GM12878 (cell line): ENCODE data around the gene GGN. TPM values are rescaled to one million over a fixed set of nuclear protein-coding genes. Genes with fewer than 3 reads are reported as not detected.

Experiments used
- ASH2L ChIP-seq: fragments of 300-600, 200-600 bp; sonication (generic); IDR thresholded peaks from 2 replicates; pipeline ENCODE4 v1.6.1; 2017; ENCODE audit warnings: low read depth, mild to moderate bottlenecking, borderline replicate concordance
- ATF7 ChIP-seq: fragments of 450-650 bp; IDR thresholded peaks from 2 replicates; pipeline ENCODE4 v1.6.1; 2016; ENCODE audit warnings: low read depth, mild to moderate bottlenecking
- CBX3 ChIP-seq: fragments of 200-600 bp; sonication (generic); IDR thresholded peaks from 2 replicates; pipeline ENCODE4 v1.6.1; 2016; ENCODE audit warnings: low read depth, borderline replicate concordance
- CHD2 ChIP-seq: IDR thresholded peaks from 2 replicates; pipeline ENCODE4 v1.6.1; 2011; ENCODE audit warnings: low read depth, low read length, improper control_type of control experiment, borderline replicate concordance
- EZH2 ChIP-seq: IDR thresholded peaks from 2 replicates; pipeline ENCODE4 v1.6.1; 2012; ENCODE audit warnings: low read depth, mild to moderate bottlenecking, control low read depth, inconsistent platforms, low read length, borderline replicate concordance; ENCODE audit not compliant: control insufficient read depth
- FOXM1 ChIP-seq: IDR thresholded peaks from 2 replicates; pipeline ENCODE4 v1.6.1; 2012; ENCODE audit warnings: low read depth, mild to moderate bottlenecking, inconsistent platforms, low read length, moderate library complexity
- MXI1 ChIP-seq: fragments of 150-350 bp; IDR thresholded peaks from 2 replicates; pipeline ENCODE4 v1.6.1; 2011; ENCODE audit warnings: low read depth, mild to moderate bottlenecking, inconsistent platforms, low read length, improper control_type of control experiment
- TCF3 ChIP-seq: IDR thresholded peaks from 2 replicates; pipeline ENCODE4 v1.6.1; 2012; ENCODE audit warnings: low read depth, mild to moderate bottlenecking, low read length, borderline replicate concordance; ENCODE audit not compliant: insufficient read depth
- ZBED1 ChIP-seq: IDR thresholded peaks from 2 replicates; pipeline ENCODE4 v1.6.1; 2016; ENCODE audit warnings: borderline replicate concordance
- polyA plus RNA-seq, 11 experiments: library from polyadenylated mRNA; depleted of rRNA in 4 of 11; unstranded in 6 of 11; stranded (reverse) in 5 of 11; fragments of >200 nt; fragmentation: Nextera tagmentation in 4 of 11; fragmentation: Illumina TruSeq in 1 of 11; extraction: Ambion mirVana in 4 of 11; extraction: Trizol in 1 of 11; gene quantifications; 1 replicate in 1 of 11; 2 replicates in 10 of 11; pipeline versions ENCODE4 v1.2.1 to v1.2.3, GENCODE V29; 2011 to 2016; ENCODE audit warnings: inconsistent platforms in 2 of 11, missing spikeins in 2 of 11, low read depth in 1 of 11
- total RNA-seq, 4 experiments: library from RNA; depleted of rRNA in 3 of 4; stranded (reverse); fragments of >200 nt in 3 of 4; fragmentation: Illumina TruSeq in 1 of 4; extraction: Trizol in 1 of 4; gene quantifications; 2 replicates each; pipeline versions ENCODE4 v1.2.1 to v1.2.3, GENCODE V29; 2013 to 2021
- TF ChIP-seq, protein P1 (sequence below): fragments of 450-650 bp; IDR thresholded peaks from 2 replicates; pipeline ENCODE4 v1.6.1; 2017; ENCODE audit warnings: low read depth, mild to moderate bottlenecking, moderate library complexity

Gene GGN
- total and polyA plus RNA-seq, 10 of the 15 experiments (the other 5 are each of a cell fraction or from before 2014, with no cell fraction given), result not detected

DNA sequence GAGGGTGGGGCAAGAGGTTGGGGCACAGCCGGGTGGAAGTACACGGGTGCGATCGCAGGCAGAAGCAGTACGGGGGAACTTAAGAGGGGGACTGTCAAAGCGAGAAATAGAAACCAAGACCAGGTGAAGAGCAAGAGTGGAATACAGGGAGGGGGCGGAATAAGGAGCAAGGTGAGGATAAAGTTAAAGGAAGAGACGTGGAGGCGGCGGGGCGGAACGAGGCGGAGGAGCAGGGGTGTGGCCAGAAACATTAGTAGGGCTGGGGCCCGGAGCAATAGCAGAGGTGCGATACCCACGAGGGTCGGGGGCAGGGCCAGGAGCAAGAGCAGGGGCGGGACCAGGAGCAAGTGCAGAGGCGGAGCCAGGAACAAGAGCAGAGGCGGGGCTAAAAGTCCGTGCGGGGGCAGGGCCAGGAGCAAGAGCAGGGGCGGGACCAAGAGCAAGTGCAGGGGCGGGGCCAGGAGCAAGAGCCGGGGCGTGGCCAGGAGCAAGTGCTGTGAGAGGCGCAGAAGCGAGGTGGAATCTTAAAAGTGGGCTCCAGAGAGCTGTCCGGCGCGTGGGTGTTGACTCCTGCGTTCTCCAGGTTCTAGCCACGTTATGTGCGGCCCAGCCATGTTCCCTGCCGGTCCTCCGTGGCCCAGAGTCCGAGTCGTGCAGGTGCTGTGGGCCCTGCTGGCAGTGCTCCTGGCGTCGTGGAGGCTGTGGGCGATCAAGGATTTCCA is 51.0 kb downstream of the GGN start (continued):
- TF ChIP-seq CBX3 (no peak), MXI1 (peak; percentile 80; the same call in 1 of the 2 replicates), ATF7 (peak; percentile 67; the same call in 1 of the 2 replicates), FOXM1 (no peak), ASH2L (no peak), CHD2 (no peak), TCF3 (no peak), ZBED1 (no peak), EZH2 (no peak)
- TF ChIP-seq, protein P1, sequence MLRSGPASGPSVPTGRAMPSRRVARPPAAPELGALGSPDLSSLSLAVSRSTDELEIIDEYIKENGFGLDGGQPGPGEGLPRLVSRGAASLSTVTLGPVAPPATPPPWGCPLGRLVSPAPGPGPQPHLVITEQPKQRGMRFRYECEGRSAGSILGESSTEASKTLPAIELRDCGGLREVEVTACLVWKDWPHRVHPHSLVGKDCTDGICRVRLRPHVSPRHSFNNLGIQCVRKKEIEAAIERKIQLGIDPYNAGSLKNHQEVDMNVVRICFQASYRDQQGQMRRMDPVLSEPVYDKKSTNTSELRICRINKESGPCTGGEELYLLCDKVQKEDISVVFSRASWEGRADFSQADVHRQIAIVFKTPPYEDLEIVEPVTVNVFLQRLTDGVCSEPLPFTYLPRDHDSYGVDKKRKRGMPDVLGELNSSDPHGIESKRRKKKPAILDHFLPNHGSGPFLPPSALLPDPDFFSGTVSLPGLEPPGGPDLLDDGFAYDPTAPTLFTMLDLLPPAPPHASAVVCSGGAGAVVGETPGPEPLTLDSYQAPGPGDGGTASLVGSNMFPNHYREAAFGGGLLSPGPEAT, result peak; percentile 30; the same call in 1 of the 2 replicates
